HG02870 (cell line): Measurements from ENCODE around the gene MARK4.
"Not testable (repeated sequence)": the region's sequence is repeated elsewhere in the genome, so short reads cannot be mapped to it uniquely, and the experiment has no call there.

Source experiments
- ATAC-seq: cut with Tn5 transposase; IDR thresholded peaks from one replicate; pipeline ENCODE4 v1.9.1; 2021; ENCODE audit warnings: mild to moderate bottlenecking, moderate library complexity; ENCODE audit not compliant: unreplicated experiment

MARK4 gene

DNA sequence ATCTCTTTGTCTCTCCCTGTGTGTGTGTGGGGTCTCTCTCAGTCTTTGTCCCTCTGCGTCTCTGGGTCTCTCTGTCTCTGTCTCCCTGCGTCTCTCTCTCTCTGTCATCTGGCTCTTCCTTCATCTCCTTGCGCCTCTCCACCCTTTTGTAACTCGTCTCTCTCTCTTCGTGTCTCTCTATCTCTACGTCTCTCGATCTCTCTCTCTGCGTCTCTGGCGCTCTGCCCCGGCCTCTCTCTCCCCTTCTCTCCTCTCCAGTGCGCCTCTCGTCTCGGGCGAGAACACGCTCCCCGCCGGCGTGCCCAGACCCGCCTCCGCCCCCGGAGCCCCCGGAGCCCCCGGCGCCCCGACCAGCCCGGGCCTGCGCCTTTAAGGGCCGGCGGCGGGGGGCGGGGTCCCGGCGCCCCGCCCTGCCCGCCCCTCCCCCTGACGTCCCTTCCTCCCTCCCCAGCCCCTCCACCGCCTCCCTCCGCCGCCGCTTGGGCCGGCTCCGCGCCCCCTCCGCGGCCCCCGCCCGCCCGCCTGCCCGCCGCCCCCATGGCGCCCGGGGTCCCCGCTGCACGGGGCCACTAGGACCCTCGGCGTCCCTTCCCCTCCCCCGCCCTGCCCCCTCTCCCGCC lies at the start of gene MARK4:
Gene MARK4 (plus strand): TSS at position 440 of the 620 bp plus-strand sequence. CDS start 318 bp downstream, outside the sequence.
- no peak for ATAC-seq

DNA sequence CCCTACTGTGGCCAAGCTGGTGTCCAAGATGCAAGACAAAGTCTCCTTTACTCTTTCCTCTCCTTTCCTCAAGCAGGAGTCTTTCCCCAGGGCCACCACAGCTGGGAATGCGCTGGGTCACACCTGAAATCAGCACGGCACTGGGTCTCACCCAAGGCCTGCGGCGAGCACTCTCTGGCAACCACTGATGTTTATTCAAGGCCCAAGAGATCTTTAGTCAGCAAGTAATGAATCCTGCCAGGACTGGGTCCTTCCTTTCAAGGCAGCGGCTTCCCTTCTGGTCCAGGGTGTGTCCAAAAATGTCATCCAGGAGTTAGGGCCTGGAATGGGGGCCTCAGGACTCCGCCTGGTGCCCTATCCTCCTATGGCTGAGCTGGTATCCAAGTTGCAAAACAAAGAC lies 48.4 kb upstream of the MARK4 start:
- no peak for ATAC-seq

GRCh38 chr19:45205810-45206209 lies 45.3 kb upstream of the MARK4 start:
- no peak for ATAC-seq

DNA sequence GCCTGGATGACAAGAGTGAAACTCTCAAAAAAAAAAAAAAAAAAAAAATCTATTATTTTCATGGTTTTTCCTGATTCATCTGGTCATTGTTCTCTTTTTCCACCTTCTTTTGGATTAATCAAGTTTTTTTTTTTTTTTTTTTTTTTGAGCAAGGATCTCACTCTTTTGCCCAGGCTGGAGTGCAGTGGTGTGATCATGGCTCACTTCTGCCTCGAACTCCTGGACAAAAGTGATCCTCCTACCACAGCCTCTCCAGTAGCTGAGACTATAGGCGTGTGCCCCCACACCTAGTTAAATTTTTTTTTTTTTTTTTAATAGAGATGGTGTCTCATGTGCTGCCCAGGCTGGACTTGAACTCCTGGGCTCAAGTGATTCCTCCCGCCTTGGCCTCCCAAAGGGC lies 44.7 kb upstream of the MARK4 start:
- ATAC-seq, result no peak

DNA sequence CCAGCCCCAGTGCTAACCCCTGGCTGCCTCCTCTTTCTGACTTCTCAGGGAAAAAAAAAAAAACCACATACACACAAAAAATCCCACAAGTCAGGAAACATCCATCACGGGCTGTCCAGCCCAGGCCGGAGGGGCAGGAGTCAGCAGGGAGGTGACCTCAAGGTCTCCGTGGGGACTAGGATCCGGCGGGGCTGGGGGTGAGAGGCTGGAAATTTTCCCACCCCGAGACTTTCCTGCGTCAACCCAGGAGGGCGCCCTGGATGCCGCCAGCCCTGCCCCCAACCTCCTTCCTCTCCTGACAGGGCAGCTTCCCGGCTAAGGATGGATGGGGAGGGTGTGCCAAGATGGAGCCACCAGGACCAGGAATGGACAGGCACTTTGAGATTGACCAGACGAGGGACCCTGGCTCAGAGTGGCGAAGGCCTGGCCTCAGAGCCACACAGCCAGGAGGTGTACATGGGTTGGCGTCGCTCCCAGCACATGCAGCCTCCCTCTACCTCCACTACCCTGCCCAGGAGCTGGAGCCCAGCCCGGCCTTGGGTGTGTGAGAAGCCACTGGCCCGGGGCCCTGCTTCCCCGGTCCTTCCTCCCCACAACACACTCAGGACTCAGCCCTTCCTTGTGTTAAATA lies 39.2 kb upstream of the MARK4 start:
- ATAC-seq, result no peak

GRCh38 chr19:45213031-45213430 lies 38.0 kb upstream of the MARK4 start:
- no peak for ATAC-seq

DNA sequence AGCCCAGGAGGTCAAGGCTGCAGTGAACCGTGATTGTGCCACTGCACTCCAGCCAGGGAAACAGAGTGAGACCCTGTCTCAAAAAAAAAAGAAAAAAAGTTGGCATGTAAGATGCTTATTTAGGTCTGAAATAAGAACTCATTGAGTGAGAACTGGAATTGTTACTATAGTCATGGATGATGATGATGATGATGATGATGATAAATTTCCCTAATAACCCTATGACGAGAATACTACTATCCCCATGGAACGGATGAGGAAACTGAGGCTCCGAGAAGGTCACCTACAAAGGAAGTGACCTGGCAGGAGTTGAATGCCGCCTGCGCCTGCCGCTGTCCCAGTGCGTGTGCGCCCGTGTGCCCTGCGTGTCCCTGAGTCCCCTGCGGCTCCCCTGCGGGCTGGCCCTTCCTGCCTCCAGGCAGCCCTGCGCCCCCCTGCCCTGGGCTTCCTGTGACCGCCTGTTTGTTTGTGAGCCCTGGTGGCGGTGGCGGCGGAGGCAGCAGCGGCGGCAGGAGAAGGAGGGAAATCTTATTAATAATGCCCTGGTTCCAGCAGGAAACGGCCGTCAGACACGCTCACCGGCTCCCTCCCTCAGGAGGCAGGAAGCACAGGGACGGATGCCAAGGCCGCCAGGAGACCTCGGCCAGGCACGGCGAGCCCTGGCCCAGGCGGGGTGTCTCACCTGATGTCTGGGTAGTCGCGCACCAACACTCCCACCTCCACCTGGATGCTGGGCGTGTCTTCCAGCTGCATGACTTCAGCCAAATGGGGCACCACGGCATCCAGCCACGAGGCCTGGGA lies 35.5 kb upstream of the MARK4 start:
- ATAC-seq, result no peak

GRCh38 chr19:45216667-45217066 lies 34.4 kb upstream of the MARK4 start:
- no peak for ATAC-seq

DNA sequence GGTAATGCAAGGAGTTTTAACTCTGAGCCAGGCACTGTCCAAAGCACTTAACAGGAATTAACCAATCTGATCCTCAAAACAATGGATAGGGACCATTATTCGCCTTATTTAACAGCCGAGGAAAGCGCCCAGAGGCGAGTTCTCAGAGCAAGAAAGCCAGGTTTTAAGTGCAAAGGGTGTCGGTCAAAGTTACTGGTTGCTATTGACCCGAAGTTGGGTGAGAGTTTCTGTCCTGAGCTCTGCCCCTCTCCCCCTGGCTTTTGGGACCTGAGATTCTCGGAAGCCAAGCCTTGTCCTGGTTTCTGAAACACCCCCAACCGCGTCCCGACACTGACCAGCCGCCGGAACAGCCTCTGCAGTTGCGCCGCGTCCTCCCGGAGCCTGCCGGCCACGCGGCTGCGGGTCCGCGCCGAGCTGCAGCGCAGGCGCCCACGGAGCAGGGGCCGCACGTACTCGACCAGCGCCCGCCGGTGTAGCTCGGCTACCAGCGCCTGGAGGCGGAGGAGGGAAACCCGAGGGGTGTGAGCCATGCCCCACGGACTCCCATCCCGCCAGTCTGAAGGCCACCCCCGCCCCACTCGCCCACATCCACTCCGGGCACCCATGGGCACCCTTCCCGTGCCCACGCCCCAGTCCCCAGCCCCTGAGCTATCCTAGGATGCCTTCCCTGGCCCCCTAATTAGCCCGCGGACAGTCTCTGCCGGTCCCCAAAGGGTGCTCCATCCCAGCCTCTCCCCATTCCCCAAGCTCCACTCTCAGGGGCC lies 33.7 kb upstream of the MARK4 start:
- no peak for ATAC-seq

DNA sequence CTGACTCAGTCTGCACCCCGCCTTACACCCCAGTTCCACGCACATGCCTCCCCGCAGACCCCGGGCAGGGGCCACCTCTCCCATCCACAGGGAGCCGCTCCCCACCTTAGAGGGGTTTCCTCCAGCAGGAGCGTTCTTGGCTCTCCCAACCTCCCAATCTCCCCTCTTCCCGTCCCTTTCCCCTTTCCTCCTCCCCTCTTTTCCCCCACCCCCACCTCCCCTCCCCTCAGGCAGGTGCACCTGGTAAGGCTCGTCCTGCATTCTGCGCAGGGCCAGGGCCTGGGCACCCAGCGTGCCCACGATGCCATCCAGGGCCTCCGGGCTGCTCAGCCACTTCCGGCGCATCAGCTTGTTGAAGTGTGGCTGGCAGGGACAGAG lies 33.1 kb upstream of the MARK4 start:
- ATAC-seq, result no peak

DNA sequence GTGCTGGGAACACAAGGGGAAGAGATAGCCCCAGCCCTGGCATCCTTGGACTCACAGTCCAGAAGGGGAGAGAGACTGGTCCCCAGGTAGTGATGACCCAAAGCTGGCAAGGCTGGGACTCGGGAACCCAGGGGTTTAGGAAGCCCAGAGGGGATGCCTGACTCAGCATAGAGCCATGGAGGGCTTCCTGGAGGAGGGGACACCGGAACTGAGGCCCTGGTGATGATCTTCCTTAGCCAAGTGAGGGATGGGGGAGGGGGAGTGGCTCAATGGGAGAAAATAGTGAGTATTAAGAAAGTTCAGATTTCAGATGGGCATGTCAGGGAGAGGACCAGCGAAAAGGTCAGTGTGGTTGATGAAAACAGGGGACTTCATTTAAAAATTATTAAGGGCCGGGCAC lies 32.6 kb upstream of the MARK4 start:
- ATAC-seq, result no peak

DNA sequence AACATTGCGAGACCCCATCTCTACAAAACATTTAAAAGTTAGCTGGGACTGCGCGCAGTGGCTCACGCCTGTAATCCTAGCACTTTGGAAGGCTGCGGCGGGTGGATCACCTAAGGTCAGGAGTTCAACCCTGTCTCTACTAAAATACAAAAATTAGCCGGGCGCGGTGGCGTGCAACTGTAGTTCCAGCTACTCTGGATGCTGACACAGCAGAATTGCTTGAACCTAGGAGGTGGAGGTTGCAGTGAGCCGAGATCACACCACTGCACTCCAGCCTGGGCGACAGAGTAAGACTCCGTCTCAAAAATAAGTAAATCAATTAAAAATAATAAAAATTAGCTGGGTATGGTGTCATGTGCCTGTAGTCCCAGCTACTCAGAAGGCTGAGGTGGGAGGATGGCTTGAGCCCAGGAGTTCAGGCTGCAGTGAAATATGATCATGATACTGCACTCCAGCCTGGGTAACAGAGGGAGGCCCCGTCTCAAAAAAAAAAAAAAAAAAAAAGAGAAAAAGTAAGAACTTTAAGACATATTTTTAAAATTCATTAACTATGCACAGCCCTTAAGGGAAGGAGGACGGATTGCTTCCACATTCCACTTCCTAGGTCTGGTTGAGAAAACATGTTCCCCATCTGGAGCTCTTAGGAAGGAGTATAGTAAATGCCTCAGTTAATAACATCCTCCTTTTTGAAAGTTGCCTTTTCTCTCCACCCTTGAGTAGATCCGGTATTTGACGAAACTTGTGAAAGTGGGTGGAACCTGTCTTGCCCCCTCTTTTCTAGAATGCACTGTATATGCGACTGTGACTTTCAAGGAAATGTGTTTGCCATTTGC lies 31.9 kb upstream of the MARK4 start:
- ATAC-seq, result no peak

- ATAC-seq, result no peak
These were observed 28.3 kb upstream of the MARK4 start for GRCh38 chr19:45222724-45223123.

DNA sequence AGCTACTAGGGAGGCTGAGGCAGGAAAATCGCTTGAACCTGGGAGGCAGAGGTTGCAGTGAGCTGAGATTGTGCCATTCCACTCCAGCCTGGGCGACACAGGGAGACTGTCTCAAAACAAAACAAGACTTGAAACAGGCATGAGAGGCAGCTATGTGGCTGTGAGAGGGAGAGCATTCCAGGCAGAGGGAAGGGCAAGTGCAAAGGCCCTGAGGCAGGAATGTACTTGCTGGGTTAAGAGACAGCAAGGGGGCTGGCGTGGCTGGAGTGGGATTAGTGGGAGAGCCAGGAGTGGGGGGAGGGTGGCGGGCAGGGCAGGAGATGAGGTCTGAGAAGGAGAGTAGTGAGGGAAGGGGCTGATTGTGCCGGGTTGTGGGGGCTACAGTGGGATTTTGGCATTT lies 27.2 kb upstream of the MARK4 start:
- ATAC-seq, result no peak

- ATAC-seq, result no peak
These were observed 26.4 kb upstream of the MARK4 start for GRCh38 chr19:45224645-45225044.

GRCh38 chr19:45229056-45229455 lies 22.0 kb upstream of the MARK4 start:
- not testable (repeated sequence) for ATAC-seq

DNA sequence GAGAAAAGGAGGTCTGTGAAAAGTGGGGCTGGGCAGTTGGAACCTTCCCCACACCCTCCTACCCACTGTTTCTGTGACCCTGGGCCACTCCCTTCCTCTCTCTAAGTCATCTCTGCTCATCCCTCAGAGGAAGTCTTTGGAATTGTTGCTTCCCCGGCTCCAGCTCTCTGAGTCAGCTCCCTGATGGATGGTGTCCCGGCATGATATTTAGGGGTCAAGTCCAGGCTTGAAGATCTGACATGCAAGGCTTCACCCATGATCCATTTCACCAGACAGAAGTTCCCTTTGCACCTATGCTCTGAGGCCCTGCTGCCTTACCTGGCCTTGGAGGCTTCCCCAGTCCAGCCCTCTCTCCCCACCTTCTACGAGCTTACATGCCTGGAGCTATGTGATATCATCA lies 19.2 kb upstream of the MARK4 start:
- no peak for ATAC-seq

DNA sequence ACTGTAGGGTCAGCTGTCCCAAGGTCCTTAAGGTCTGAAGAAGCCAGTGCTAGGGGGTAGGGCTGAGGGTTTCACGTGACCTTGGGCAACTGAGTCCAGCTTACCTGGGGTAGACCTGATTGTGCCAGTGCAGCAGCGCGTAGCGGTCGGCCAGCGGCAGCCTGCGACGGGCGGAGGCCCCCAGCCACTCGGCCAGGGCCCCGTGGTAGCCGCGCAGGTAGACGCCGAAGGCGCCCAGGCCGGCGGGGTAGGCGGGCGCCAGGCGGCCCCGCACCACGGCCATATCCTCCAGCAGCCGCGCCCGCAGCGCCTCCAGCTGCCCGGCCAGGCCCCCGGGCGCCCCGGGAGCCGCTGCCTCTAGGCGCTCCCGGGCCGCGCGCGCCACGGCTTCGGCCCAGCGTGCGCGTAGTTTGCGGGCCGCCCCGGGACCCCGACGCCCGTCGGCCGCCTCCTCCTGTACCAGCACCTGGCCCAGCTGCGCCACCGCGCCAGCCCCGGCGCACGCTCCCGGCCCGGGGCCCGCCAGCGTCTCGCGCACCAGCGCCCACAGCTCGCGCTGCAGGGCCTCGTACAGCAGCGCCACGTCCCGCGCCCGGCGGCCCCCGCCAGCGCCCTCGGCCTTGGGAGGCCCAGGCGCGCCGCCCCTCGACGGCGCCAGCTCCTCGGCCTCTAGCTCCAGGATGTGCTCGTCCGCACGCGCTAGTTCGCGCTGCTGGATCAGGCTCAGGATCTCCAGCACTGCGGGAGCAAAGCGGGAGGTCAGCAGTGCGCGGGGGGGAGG lies 16.8 kb upstream of the MARK4 start:
- no peak for ATAC-seq

- no peak for ATAC-seq
These were observed 15.6 kb upstream of the MARK4 start for GRCh38 chr19:45235485-45235884.

- ATAC-seq, result no peak
These were observed 12.5 kb upstream of the MARK4 start for GRCh38 chr19:45238556-45238955.
